ENCODE results near the gene MACROD1.
A peak's percentile ranks its signal among the peaks of the same experiment; 100 is the strongest.

MACROD1 gene

DNA sequence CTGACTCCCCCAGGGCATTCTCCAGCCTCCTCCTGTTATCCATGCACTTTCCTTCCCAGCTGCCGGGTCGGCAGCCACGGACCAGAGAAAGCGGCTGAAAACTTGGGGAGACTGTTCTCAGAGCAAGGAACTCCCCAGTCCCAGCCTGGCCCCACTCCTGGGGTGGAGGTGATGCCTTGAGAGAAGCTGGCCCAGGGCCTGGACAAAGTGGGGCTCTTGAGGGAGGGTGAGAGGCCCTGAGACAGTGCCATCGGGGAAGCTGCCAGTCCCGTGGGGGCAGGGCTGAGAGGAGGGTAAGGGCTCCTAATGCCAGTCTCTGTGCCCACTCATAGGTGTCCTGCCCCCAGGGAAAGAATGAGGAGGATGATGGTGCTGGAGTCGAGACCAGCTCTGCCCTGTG lies 76.4 kb downstream of the MACROD1 start:
- DNase-seq, result no peak

DNA sequence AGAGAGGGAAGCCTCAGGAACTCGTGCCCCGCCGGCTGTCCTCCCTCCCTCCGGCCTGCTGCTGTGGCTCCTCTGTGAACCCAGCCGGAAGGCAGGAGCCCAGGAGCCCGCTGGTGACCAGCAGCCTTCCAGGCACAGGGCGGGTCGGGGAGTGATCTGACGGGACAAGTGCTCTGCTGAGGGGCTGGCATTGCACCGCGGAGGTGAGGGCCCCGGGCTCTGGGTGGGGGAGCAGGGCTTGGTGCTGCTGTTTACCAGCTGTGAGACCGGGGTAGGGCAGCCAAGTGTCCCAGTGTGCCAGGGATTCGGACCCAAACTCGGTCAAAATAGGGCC lies 76.9 kb downstream of the MACROD1 start:
- no peak for DNase-seq

DNA sequence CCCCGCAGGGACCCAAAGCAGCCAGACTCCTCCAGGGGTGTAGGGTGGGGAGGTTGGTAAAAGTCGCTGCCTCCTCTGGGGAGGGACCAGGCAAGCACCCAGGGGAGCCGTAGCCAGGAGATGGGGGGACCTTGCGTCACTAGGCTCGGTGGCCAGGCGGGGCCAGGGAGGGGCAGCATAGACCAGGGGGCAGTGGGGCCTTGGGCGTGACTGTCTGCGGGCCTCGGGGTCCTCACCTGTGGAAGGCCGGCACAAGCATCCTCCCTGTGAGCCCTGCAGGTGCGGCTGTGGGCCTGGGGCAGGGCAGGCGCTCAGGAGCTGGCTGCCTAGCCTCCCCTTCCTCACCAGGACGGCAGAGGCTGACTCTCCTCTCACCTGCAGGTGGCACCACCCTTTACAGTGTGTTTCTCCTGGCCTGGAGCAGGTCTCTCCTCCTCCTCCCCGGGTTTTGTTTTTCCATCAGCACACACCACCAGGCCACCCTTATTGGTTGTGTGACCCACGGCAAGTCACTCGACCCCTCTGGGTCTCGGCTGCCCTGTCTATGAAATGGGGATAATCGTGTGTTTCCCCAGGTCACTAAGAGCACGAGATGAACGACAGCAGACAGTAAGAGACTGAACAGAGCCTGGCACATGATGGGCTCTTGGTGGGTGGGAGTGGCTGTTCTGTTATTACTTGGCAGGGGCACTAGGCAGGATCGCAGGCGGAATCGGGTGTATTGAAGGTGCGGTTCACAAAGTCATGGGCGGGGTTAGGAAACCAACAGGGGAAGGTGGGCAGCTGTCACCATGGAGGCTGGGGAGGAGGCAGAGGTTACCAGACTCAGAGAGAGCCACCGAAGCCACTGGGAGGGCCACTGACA lies 77.5 kb downstream of the MACROD1 start:
- DNase-seq, result peak; percentile 38

DNA sequence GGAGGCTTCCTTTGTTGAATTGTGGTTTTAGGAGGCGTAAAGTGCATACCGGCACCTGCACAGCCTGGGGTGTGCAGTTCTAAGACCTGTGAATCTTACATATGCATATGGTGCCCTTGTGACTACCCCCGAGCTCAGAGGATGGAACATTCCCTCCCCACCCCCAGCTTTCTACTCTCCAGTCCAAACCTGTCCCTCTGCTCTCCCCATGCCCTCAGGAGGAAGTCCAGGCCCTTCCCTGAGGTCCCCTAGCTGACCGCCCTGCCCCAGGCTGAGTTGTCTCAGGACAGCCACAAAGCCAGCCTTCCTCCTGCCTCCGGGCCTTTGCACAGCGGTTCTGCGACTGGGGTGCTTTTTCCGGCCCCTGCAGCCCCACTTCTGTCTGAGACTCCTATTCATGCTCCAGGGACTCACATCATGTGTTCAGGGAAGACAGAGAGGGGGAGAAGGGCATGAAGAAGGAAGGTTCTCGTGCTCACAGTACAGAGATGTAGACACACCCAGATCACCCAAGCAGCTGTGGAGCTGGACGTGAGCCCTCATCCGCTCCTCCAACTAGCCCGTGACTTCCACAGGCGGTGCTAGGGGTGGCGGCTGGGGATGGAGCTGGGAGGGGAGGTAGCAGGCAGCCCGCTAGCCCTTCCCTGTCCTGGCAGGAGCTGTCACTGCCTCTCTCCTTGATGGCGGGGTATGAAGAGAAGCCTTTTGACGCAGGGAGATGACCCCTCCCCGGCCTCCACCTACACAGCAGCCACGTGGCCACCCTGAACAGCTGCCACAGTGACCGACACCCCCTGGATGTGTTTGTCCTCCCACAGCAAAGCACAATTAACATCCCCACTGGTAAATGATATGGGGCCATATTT lies 79.4 kb downstream of the MACROD1 start:
- no peak for DNase-seq

DNA sequence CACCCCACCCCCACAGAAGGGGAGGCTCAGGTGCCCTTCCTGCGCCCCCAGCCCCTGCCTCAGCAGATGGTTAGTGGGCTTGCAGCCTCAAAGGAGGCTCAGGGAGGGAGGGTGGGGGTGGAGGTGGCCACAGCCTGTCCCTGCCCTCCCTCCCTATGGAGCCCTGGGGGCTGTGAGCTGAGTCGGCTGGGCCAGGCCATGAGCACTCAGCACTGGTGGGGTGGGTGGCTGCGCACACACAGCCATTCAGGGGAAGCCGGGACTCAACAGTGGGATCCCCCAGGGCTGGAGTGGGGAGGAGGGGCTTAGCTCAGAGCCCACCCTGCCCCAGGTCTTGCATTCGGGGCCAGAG lies 80.0 kb downstream of the MACROD1 start:
- no peak for DNase-seq

DNA sequence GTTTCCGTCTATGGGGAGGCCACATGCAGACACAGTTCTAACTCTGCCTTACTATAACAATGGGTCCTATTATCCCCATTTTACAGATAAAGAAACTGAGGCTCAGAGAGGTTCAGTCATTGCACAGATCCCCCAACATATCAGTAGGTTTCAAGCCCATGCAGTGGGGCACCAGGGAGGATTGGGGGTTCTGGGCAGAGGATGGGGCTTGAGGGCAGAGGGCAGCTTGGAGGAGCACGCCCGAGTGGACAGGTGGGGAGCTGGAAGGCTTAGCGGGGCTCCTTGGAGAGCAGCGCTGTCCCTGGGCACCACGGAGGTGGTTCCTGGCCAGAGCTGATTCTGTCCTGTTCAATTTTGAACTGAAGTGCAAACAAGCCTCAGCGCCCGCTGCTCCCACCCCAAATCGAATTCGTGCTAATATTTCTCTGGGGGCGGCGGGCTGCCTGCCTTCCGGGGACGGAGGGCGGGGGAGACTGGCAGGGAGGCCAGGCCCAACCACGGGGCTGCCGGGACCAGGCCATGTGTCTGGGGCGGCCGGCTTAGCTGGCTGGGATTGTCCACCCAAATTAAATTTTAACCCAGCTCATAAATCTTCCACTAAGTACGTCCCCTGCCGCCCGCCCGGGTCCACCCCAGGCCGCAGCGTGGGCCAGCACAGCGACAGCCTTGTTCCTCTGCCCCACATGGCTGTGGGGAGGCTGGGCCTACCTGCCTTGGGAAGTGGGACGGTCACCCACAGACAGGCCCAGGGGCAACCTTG lies 80.8 kb downstream of the MACROD1 start:
- DNase-seq, result no peak

DNA sequence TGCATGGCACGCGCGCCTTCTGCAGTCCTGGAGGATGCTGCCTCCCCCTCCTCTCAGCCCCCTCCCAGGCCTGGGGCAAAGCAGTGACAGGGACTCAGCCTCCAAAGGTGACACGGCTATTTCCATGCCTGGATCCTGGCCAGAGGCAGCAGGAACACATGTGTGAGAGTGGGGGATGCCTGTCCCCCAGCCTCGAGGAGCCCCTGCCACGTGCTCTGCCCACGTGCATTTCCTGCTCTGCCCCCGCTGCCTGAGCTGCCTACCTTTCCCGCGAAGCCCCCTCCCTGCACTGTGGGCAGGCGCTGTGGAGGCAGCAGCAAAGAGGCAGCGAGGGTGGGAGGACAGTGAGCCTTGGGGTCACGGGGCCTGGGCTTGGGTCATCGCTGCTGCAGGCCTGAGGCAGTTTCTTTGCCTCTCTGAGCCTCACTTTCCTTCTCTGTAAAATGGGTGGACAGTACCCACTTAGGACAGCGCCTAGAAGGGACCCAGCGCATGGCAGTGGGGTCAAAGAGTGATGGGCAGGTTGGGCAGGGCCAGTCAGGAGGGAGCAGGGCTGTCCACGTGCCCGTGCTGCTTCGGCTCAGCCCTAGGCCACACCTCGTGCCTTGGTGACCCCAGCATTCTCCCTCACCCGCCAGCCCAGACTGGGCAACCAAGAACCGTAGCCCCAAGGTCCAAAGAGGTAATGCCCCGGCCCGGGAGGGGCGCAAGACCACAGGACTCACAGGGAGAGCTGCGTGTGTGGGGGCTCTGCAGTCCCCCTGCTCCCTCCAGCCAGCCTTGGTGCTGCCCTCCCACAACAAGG lies 81.6 kb downstream of the MACROD1 start:
- DNase-seq, result no peak

DNA sequence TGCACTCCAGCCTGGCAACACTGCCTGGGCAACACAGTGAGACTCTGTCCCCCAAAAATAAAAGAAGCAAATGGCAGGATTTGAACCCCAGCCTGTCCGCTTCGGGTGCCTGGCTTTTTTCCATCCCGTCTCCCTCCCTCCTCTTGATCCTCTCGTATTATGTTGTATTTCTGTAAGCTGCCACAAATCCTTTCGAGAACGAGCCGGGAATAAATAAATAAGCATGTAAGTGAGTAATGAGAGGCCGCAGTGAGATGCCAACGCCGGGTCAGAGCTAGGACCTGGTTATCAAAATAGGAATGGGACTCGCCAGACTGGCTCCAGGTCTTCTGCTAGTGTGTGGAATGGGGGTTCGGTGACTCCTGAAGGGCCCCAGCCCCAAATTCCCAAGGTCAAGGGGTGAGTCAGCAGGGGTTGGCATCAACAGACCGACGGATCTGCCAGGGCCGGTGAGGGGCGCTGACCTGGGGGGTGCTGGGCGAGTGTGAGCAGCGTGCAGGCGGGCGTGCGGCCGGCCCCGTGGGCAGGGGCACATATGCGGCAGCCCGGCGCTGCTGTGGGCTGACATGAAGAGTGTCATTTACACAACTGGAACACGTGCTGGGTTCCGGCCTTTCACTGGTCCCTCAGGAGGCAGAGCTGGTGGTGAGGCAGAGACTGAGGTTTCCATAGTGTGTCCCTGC lies 82.4 kb downstream of the MACROD1 start:
- no peak for DNase-seq

DNA sequence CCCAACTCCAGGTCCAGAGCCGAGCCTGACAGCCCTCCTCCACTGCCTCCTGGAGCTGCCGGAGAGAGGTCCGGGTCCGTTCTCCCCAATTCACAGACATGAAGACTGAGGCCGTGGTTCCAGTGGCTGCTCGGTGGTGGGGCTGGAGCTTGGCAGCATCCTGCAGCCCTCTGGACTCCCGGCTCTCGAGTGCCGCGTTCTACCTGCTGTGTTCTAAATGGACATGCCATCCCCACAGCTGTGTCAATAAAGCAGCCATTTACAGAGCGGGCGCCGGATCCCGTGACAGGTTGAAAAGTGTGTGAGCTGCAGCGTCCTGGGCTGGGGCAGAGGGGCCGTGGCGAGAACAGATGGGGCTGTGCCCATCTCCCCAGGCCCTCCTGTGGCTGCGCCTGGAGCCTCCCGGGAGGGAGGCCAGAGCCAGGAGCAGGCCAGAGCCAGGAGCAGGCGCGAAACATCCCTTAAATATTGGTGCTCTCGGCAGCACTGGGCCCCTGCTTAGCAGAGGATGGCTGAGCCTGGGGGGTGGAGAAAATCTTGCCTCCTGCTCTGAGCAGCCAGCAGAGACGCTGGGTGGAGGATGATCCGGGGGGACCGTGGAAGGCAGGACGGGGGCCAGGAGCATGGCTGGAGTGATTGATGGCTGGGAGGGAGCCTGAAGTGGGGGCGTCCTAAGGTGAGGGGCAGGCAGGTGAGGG lies 84.0 kb downstream of the MACROD1 start:
- DNase-seq, result no peak

DNA sequence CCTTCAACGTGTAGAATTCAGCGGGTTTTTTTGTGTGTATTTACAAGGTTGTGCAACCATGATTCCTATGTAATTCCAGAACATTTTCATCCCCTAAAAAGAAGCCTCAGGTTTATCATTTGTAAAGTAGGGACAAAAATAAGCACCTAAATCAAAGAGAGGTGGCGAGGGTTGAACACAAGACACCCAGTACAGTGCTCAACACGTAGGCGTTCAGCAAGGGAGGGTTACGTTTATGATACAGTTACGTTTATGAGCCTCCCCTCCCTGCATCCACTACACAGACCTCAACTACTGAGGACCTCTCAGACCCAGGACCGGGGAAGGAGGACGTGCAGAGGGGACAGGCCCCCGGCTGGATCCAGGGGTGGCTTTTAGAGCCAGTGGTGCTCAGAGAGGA lies 85.5 kb downstream of the MACROD1 start:
- no peak for DNase-seq

DNA sequence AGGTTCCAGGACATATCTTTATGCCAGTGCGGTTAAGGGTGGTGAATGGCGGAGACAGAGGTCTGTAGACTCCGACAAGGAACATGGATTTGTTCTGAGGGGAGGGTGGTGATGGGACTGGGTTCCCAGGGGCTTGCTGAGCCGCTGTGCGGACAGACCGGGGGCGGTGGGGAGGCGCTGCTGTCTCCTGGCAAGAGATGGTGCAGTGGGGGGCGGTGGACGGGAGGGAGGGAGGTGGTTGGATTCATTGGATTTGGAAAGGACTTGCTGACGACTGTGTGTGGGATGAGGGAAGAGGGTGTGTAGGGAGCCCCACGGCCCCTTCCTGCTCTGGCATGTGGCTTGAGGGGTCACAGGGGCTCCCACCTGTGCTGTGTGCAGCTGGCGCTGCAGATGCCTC lies 87.0 kb downstream of the MACROD1 start:
- DNase-seq, result no peak

DNA sequence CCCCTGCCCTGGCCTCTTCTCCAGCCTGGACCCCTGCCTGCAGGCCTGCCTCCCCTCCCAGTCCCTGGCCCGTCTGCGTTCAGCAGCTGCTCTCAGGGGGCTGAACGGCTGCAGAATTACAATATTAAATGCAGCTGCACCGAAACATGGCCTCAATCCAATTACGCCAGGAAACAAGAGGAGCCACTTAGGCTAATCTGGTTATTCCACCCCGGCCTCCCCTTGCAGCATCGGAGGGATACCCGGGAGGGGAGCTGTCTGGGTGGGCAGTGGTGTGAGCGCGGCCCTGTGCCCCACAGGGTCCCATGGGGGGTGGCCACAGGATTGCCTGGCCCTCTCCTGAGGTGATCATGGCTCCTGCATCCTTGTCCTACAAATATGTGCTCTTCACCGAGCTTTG lies 87.6 kb downstream of the MACROD1 start:
- no peak for DNase-seq

DNA sequence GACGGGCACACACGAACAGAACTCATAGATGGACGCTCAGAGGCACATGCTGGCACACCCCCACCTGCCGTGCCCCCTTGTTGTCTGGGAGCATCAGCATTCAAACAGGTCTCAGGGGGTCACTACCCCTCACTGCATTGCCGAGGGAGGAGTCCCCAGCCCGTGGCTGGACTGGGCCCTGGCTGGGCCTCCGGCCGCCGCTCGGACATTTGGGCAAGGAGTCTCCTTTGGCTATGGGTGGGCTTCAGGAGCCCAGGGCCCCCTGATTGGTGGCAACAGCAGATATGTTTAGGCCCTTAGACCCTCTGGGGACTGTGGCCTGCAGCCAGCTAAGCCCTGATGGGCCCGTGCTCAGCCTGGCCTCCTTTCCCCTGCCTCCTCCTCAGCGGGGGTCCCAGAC lies 88.3 kb downstream of the MACROD1 start:
- DNase-seq, result no peak

DNA sequence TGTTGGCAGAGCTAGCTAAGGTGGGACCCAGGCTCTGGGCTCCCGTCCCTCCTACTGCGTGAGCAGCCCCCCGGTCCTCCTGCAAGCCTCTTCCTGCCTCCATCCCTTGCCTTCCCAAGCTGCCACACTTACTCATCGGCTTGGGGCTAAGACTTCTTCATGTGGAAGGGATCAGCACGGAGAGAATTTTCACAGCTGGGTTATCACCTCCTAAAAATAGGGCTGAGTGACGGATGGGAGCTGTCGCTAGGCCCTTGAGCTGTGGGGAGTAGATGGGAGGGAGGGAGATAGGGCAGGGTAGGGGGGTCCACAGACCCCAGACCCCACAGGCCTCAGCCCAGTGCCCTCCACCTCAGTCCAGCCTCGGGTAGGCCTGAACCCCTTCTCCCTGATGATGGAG lies 89.2 kb downstream of the MACROD1 start:
- no peak for DNase-seq

DNA sequence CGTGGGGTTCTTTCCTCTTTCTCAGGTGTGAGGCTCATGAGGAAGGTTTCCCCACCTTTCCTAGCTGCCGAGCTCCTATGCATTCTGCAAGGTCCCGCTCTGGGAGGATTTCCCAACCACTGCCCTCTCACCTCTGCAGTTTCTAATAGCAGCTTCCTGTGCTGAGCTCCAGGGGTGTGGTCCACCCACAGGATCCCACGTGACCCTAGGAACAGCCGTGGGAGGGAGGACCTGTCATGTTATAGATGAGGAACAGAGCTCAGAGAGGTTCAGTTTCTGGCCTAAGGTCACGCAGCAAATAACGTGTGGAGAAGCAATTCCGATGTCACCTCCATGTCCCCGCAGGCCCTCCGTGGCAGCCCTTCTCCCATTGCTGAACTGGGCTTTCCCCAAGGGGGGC lies 91.7 kb downstream of the MACROD1 start:
- DNase-seq, result peak; percentile 31

DNA sequence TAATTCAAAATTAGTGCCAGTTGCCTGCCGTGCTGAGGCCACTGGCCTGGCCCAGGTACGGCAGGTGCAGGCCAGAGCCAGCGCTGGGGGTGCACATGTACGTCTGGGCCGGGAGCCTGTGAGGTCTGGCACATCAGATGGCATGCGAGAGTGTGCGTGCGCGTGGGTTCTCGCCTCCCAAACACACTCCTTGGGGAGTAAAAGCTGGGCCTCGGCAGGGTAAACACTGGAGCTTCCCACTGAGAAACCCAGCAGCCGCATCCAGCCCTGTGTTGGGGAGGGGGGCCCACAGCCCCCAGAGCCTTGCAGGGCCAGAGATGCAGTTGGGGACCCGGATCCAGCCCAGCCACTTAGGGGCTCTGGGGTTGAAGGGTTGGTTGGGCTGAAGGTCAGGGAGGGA lies 92.4 kb downstream of the MACROD1 start:
- DNase-seq, result no peak

DNA sequence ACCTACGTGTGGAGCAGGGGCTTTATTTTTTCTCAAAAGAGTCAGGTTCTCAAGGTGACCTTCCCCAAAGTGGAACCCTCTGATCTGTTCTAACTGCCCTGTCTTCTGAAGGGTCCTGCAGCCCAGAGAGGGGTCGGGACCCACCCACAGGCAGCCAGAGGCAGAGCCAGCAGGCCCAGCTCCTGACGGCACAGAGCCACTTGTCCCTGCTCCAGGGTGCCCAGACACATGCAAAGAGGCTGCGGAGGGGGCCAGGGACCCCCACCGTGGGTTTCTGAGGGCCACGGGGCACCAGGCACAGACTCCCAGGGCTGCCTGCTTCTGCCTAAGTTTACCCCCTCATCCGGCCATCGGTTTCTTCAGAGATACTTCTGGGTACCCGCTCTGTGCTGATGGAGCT lies 93.0 kb downstream of the MACROD1 start:
- DNase-seq, result no peak

DNA sequence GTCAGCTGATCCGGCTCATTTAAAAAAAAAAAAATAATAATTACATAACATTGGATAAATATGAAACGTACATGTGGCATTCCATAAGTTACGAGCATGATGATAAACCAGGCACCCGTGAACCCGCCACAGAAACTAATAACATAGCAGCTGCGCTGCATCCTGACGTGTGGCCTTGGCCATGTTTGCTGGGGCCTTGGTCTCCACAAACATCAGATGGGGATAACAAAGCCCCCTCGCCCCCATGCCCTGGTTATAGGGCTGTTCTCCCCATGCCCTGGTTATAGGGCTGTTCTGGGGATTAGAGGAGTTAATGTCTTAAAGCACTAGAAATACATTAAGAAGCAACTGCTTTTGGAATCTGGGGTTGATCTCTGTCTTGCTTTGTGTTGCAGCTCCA lies 93.5 kb downstream of the MACROD1 start:
- no peak for DNase-seq

DNA sequence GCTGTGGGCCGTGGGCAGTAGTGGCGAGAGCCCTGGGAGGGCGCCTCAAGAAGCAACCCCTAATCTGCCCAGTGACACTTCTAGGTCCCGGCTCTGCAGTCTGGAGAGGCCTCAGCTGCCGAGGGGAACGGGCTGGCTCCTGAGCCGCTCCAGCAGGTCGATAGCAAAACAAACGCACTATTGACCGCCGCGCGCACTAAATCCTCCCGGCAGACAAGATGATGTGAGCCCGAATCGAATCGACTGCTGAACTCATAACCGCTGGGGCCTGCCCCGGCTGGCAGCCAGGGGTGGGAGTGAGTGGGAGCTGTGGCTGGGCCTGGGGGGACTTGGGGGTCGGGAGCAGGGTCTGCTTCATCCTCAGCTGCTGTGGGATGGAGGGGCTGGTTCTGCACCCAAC lies 94.1 kb downstream of the MACROD1 start:
- no peak for DNase-seq

DNA sequence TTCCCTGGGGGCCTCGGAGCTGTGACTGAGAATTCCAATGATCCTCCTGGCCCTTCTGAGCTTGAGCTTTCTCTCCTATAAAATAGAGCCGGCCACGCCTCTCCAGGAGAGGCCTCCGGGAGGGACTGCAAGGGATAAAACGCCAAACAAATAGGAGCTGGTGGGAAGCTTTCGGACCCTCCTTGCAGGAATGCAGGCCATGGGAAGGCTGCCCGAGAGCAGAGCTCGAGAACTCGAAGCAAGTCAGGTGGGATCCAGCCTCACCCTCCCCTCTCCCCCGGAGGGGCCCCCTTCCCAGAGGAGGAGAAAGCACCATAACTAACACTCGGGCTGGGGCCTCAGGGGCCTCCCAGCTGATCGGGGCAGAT lies 95.6 kb downstream of the MACROD1 start:
- no peak for DNase-seq

All from activated CD4-positive, alpha-beta T cell treated with anti-CD3 and anti-CD28 coated beads, Interleukin-2, Interleukin-6, amounts not matched to agents 100 ng/mL and 50 ng/mL, durations not matched to agents 16 hours and 8 hours (primary cell).